NCI-H510A (cell line): ENCODE measurements around the gene SMURF1.

Source experiments
- DNase-seq: peaks from one replicate; lab custom pipeline; 2025; lab: John Stamatoyannopoulos, UW

Gene SMURF1

GRCh38 chr7:98988641-98989040 lies 155.3 kb downstream of the SMURF1 start:
- DNase-seq: no peak

- no peak for DNase-seq
Measured at GRCh38 chr7:98985945-98986344, 158.0 kb downstream of the SMURF1 start.

GRCh38 chr7:98985406-98985805 lies 158.5 kb downstream of the SMURF1 start:
- DNase-seq: no peak

GRCh38 chr7:98984126-98984525 lies 159.8 kb downstream of the SMURF1 start:
- no peak for DNase-seq

GRCh38 chr7:98982686-98983085 lies 161.2 kb downstream of the SMURF1 start:
- DNase-seq: no peak

- no peak for DNase-seq
Measured at GRCh38 chr7:98981701-98982100, 162.2 kb downstream of the SMURF1 start.

GRCh38 chr7:98978672-98979071 lies 165.2 kb downstream of the SMURF1 start:
- no peak for DNase-seq
